Peyer's patch (tissue), 4 donors: ENCODE data around the gene LDLRAD4. TPM values are rescaled to one million over a fixed set of nuclear protein-coding genes. Genes with fewer than 3 reads are reported as not detected.

ENCODE experiments used
- DNase-seq, 3 donors: peaks; one replicate each; pipeline ENCODE4 v3.0.0-alpha.2; 2017 to 2019
- H3K27ac ChIP-seq, 4 donors: fragments of 200-600 bp; sonication (generic); one replicate each; pipeline ENCODE4 v1.5.1; 2016 to 2019
- H3K27me3 ChIP-seq, 2 donors: fragments of 200-600 bp; sonication (generic); one replicate each; pipeline ENCODE4 v1.5.1; 2019
- H3K36me3 ChIP-seq, 3 donors: fragments of 200-600 bp; sonication (generic); one replicate each; pipeline ENCODE4 v1.5.1; 2016 to 2019
- H3K4me1 ChIP-seq, 4 donors: fragments of 200-600 bp; sonication (generic); one replicate each; pipeline ENCODE4 v1.5.1; 2016 to 2019
- H3K4me3 ChIP-seq, 4 donors: fragments of 200-600 bp; sonication (generic); 1 replicate in 3 of 4; 2 replicates in 1 of 4; pipeline ENCODE4 v1.5.1; 2016 to 2019; ENCODE audit warnings: mild to moderate bottlenecking in 1 of 4
- H3K9me3 ChIP-seq, 4 donors: fragments of 200-600 bp; sonication (generic); one replicate each; pipeline ENCODE4 v1.5.1; 2016 to 2019; ENCODE audit warnings: mild to moderate bottlenecking in 1 of 4
- POLR2A ChIP-seq, 2 donors: fragments of 450-650 bp; IDR thresholded peaks; one replicate each; pipeline ENCODE4 v1.5.1; 2017; ENCODE audit warnings: antibody characterized with exemption in 2 of 2, mild to moderate bottlenecking in 2 of 2, moderate library complexity in 2 of 2
- total RNA-seq, 4 donors: library from RNA; depleted of rRNA; stranded (reverse); fragments of >200 nt; gene quantifications; one replicate each; pipeline ENCODE4 v1.1.0, GENCODE V29; 2016
- TF ChIP-seq, protein P1 (sequence below), 6 experiments: fragments of 450-650 bp in 4 of 6; fragments of 200-600 bp in 2 of 6; sonication (generic) in 1 of 6; IDR thresholded peaks; one replicate each; pipeline ENCODE4 v1.5.1; 2017 to 2019; ENCODE audit warnings: antibody characterized with exemption in 6 of 6, mild to moderate bottlenecking in 3 of 6, moderate library complexity in 1 of 6

LDLRAD4 gene
- total RNA-seq, 4 donors from 2014 or later, result 24.8 to 128 (median 50.0) TPM

DNA sequence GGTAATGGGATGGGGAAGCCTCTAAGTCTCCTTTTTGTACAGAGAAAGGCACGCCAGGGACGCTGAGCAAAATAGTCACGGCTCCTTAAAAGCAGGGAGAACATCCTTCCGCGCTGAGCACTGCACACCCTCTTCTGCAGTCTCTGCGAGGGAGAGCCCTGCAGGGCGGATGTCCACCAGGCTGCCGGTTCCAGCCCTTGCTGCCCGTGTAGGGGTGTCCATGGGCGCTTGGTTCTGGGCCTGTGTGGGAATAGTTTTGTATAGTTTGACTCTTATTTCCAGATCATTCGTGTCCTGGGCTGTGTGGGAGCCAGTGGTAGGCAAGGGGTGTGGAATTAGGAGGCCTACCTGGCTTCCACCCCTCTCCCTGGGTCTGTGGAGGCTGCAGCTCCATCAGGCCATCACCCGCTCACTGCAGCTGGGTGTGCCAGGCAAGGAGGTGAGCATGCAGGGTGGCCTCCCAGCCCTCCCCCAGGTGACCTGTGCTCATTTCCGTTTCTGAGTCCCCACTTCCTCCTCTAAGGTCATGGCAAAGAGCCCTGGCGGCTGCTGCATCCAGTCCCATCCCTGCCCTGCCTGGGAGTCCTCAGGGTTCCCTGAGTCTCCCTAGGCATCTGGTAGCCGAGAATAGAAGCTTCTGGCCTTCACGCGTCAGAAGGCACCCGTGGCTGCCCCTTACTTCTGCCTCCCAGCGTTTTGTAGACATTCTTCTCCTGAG, 202.6 kb downstream of the LDLRAD4 start:
- Histone ChIP-seq H3K9me3 (no peaks in the 10 kb centered on the region), H3K36me3 (no peaks in the 10 kb centered on the region), H3K4me3 (no peak overlapping the region), H3K27me3 (no peaks in the 10 kb centered on the region), H3K4me1 (peaks cover 0 to 8% (median 3%) of the 10 kb centered on the region in 4 donors), H3K27ac (no peak overlapping the region)
- no peak for DNase-seq
- TF ChIP-seq, protein P1, sequence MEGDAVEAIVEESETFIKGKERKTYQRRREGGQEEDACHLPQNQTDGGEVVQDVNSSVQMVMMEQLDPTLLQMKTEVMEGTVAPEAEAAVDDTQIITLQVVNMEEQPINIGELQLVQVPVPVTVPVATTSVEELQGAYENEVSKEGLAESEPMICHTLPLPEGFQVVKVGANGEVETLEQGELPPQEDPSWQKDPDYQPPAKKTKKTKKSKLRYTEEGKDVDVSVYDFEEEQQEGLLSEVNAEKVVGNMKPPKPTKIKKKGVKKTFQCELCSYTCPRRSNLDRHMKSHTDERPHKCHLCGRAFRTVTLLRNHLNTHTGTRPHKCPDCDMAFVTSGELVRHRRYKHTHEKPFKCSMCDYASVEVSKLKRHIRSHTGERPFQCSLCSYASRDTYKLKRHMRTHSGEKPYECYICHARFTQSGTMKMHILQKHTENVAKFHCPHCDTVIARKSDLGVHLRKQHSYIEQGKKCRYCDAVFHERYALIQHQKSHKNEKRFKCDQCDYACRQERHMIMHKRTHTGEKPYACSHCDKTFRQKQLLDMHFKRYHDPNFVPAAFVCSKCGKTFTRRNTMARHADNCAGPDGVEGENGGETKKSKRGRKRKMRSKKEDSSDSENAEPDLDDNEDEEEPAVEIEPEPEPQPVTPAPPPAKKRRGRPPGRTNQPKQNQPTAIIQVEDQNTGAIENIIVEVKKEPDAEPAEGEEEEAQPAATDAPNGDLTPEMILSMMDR (IDR thresholded peaks at IDR 0.05), result no peak
- no peak for TF ChIP-seq POLR2A (IDR thresholded peaks at IDR 0.05)

- H3K27me3 ChIP-seq, result no peaks in the 10 kb centered on the region
- no peak overlapping the region for H3K27ac ChIP-seq
- no peaks in the 10 kb centered on the region for H3K9me3 ChIP-seq
- H3K4me1 ChIP-seq, result no peaks in the 10 kb centered on the region
- no peak overlapping the region for H3K4me3 ChIP-seq
- TF ChIP-seq, protein P1 (IDR thresholded peaks at IDR 0.05), result no peak
- TF ChIP-seq POLR2A (IDR thresholded peaks at IDR 0.05), result no peak
- no peak for DNase-seq
- H3K36me3 ChIP-seq, result no peaks in the 10 kb centered on the region
These were observed 204.1 kb downstream of the LDLRAD4 start for GRCh38 chr18:13422541-13423147.

GRCh38 chr18:13423352-13423751, 204.8 kb downstream of the LDLRAD4 start:
- Histone ChIP-seq H3K27me3 (no peaks in the 10 kb centered on the region), H3K27ac (no peak overlapping the region), H3K4me3 (no peak overlapping the region), H3K36me3 (no peaks in the 10 kb centered on the region), H3K4me1 (no peaks in the 10 kb centered on the region), H3K9me3 (no peaks in the 10 kb centered on the region)
- TF ChIP-seq POLR2A (IDR thresholded peaks at IDR 0.05), result no peak
- TF ChIP-seq, protein P1 (IDR thresholded peaks at IDR 0.05), result no peak
- DNase-seq, result no peak

- no peaks in the 10 kb centered on the region for H3K27me3 ChIP-seq
- no peak for TF ChIP-seq POLR2A (IDR thresholded peaks at IDR 0.05)
- TF ChIP-seq, protein P1 (IDR thresholded peaks at IDR 0.05), result no peak
- no peaks in the 10 kb centered on the region for H3K4me1 ChIP-seq
- no peaks in the 10 kb centered on the region for H3K36me3 ChIP-seq
- H3K9me3 ChIP-seq, result no peaks in the 10 kb centered on the region
- H3K4me3 ChIP-seq, result no peak overlapping the region
- DNase-seq, result no peak
- H3K27ac ChIP-seq, result no peak overlapping the region
These were observed 205.8 kb downstream of the LDLRAD4 start for GRCh38 chr18:13424363-13424762.

- H3K9me3 ChIP-seq, result no peaks in the 10 kb centered on the region
- H3K36me3 ChIP-seq, result no peaks in the 10 kb centered on the region
- no peak for TF ChIP-seq POLR2A (IDR thresholded peaks at IDR 0.05)
- TF ChIP-seq, protein P1 (IDR thresholded peaks at IDR 0.05), result no peak
- H3K4me3 ChIP-seq, result no peak overlapping the region
- H3K4me1 ChIP-seq, result no peaks in the 10 kb centered on the region
- no peak for DNase-seq
- no peaks in the 10 kb centered on the region for H3K27me3 ChIP-seq
- H3K27ac ChIP-seq, result no peak overlapping the region
These were observed 207.0 kb downstream of the LDLRAD4 start for GRCh38 chr18:13425357-13426091.
